Brain pericyte (primary cell): ENCODE data around the gene SKIDA1.

Source experiments
- DNase-seq: peaks from one replicate; pipeline ENCODE4 v3.0.0-alpha.2; 2012; ENCODE audit warnings: low read depth, low spot score

The SKIDA1 gene

GRCh38 chr10:21517134-21518031, 8.1 kb downstream of the SKIDA1 start:
- no peak for DNase-seq

- no peak for DNase-seq
Measured at GRCh38 chr10:21516242-21517131, 9.0 kb downstream of the SKIDA1 start.

- no peak for DNase-seq
Measured at GRCh38 chr10:21515361-21516241, 9.9 kb downstream of the SKIDA1 start.

GRCh38 chr10:21514818-21515351, 10.6 kb downstream of the SKIDA1 start:
- no peak for DNase-seq

- DNase-seq, result no peak
Measured at GRCh38 chr10:21514129-21514817, 11.2 kb downstream of the SKIDA1 start.

- DNase-seq, result no peak
Measured at GRCh38 chr10:21513405-21513788, 12.1 kb downstream of the SKIDA1 start.

GRCh38 chr10:21512573-21513404, 12.7 kb downstream of the SKIDA1 start:
- DNase-seq, result no peak

GRCh38 chr10:21511946-21512572, 13.4 kb downstream of the SKIDA1 start:
- no peak for DNase-seq

- no peak for DNase-seq
Measured at GRCh38 chr10:21511095-21511570, 14.3 kb downstream of the SKIDA1 start.

GRCh38 chr10:21510241-21511094, 15.0 kb downstream of the SKIDA1 start:
- no peak for DNase-seq

- no peak for DNase-seq
Measured at GRCh38 chr10:21509341-21510240, 15.9 kb downstream of the SKIDA1 start.

GRCh38 chr10:21508706-21509331, 16.7 kb downstream of the SKIDA1 start:
- no peak for DNase-seq

GRCh38 chr10:21507150-21507549, 18.3 kb downstream of the SKIDA1 start:
- DNase-seq, result no peak

- DNase-seq, result no peak
Measured at GRCh38 chr10:21506351-21506750, 19.1 kb downstream of the SKIDA1 start.

GRCh38 chr10:21505711-21506278, 19.7 kb downstream of the SKIDA1 start:
- DNase-seq, result no peak

- DNase-seq, result no peak
Measured at GRCh38 chr10:21503542-21503941, 21.9 kb downstream of the SKIDA1 start.
